ENCODE results near the gene EXOSC7. TPM values are rescaled to one million over a fixed set of nuclear protein-coding genes. Genes with fewer than 3 reads are reported as not detected.

Gene EXOSC7
- polyA plus RNA-seq, 1 of the 3 experiments (the other 2 are of a cell fraction), result 83.5 TPM

DNA sequence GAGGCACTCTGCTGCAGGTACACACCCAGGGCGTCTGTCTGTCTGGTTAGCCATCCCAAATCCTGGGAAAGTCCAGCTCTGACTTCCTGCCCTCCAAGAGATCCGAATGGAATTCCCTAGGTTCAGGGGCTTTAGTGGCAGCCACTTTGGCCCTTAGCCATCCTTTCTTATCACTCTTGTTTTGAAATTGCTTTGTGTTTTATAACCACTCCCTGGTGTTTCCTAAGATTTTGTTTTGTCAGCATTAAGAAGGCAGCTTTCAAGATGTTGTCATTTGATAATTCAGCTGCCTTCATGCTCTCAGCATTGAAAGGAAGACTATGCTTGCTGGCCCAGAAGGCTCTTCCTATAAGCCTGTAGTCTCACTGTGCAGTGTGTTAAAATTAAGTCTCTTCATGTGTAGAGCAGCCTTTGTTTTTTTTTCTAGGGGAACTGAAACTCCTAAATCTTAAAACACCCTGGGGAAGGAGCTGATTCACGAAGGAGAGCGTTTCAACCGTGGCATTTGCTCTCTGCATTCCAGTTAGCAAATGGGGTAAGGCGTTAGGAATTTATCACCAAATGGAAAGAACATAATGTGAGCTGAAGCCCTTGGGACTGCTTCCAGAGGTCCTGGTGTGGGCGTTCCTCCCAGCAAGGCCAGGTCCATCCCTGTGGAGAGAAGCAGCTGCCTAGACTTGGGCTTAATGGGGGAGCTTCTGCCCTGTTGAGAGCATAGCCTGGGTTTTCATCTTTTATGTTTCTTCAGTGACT lies 35.9 kb downstream of the EXOSC7 start (continued):
- no peak for TF ChIP-seq MXI1 (IDR thresholded peaks at IDR 0.05; ENCODE audit: low read depth, low read length)
- peak; percentile 30; the same call in 1 of the 2 replicates for TF ChIP-seq YY1 (IDR thresholded peaks at IDR 0.05; ENCODE audit: low read depth)

GRCh38 chr3:45012577-45012976 lies 36.5 kb downstream of the EXOSC7 start:
- TF ChIP-seq TEAD4 (IDR thresholded peaks at IDR 0.05; ENCODE audit: borderline replicate concordance, insufficient read depth) (no peak), RAD21 (IDR thresholded peaks at IDR 0.05; ENCODE audit: low read length) (no peak), CTCF (IDR thresholded peaks at IDR 0.05) (no peak), ELF1 (IDR thresholded peaks at IDR 0.05) (no peak), GATA2 (CRISPR knock-in tag; IDR thresholded peaks at IDR 0.05) (no peak), NRF1 (IDR thresholded peaks at IDR 0.05; ENCODE audit: low read depth, low read length) (no peak), FOXJ3 (CRISPR knock-in tag; IDR thresholded peaks at IDR 0.05) (no peak), POLR2AphosphoS5 (IDR thresholded peaks at IDR 0.05; ENCODE audit: low read depth, low read length) (no peak), GABPA (IDR thresholded peaks at IDR 0.05; ENCODE audit: low read depth) (no peak), FOXM1 (IDR thresholded peaks at IDR 0.05; ENCODE audit: low read depth) (no peak), SMC3 (IDR thresholded peaks at IDR 0.05; ENCODE audit: low read depth, low read length) (no peak), MXI1 (IDR thresholded peaks at IDR 0.05; ENCODE audit: low read depth, low read length) (no peak), CHD2 (IDR thresholded peaks at IDR 0.05; ENCODE audit: low read length, partially characterized antibody) (no peak), ZBTB33 (IDR thresholded peaks at IDR 0.05; ENCODE audit: borderline replicate concordance, low read depth) (no peak), YY1 (IDR thresholded peaks at IDR 0.05; ENCODE audit: low read depth) (no peak), EP300 (IDR thresholded peaks at IDR 0.05; ENCODE audit: borderline replicate concordance in 1 of 2, low read depth in 1 of 2, low read length in 1 of 2) (no peak), MEF2A (IDR thresholded peaks at IDR 0.05; ENCODE audit: borderline replicate concordance, low read depth) (no peak), TAF1 (IDR thresholded peaks at IDR 0.05; ENCODE audit: borderline replicate concordance, low read depth, low read length) (no peak)
- TF ChIP-seq, protein P1, sequence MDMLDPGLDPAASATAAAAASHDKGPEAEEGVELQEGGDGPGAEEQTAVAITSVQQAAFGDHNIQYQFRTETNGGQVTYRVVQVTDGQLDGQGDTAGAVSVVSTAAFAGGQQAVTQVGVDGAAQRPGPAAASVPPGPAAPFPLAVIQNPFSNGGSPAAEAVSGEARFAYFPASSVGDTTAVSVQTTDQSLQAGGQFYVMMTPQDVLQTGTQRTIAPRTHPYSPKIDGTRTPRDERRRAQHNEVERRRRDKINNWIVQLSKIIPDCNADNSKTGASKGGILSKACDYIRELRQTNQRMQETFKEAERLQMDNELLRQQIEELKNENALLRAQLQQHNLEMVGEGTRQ (IDR thresholded peaks at IDR 0.05; ENCODE audit: borderline replicate concordance, low read depth, low read length), result no peak
- TF ChIP-seq, protein P2, sequence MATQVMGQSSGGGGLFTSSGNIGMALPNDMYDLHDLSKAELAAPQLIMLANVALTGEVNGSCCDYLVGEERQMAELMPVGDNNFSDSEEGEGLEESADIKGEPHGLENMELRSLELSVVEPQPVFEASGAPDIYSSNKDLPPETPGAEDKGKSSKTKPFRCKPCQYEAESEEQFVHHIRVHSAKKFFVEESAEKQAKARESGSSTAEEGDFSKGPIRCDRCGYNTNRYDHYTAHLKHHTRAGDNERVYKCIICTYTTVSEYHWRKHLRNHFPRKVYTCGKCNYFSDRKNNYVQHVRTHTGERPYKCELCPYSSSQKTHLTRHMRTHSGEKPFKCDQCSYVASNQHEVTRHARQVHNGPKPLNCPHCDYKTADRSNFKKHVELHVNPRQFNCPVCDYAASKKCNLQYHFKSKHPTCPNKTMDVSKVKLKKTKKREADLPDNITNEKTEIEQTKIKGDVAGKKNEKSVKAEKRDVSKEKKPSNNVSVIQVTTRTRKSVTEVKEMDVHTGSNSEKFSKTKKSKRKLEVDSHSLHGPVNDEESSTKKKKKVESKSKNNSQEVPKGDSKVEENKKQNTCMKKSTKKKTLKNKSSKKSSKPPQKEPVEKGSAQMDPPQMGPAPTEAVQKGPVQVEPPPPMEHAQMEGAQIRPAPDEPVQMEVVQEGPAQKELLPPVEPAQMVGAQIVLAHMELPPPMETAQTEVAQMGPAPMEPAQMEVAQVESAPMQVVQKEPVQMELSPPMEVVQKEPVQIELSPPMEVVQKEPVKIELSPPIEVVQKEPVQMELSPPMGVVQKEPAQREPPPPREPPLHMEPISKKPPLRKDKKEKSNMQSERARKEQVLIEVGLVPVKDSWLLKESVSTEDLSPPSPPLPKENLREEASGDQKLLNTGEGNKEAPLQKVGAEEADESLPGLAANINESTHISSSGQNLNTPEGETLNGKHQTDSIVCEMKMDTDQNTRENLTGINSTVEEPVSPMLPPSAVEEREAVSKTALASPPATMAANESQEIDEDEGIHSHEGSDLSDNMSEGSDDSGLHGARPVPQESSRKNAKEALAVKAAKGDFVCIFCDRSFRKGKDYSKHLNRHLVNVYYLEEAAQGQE (IDR thresholded peaks at IDR 0.05; ENCODE audit: low read depth, low read length), result no peak
- Histone ChIP-seq H4K20me1 (ENCODE audit: insufficient read depth) (no peaks in the 10 kb centered on the region), H3K27me3 (ENCODE audit: insufficient read depth) (no peaks in the 10 kb centered on the region), H3K4me3 (ENCODE audit: low read depth in 2 of 2, low read length in 1 of 2) (no peak overlapping the region; a peak in 1 of 4 replicates), H3K9ac (peak overlapping the region; percentile 65; the same call in 1 of the 2 replicates), H3K36me3 (replicated peaks in 1 of 2; ENCODE audit: control insufficient read depth in 1 of 2, insufficient read depth in 2 of 2, low read length in 1 of 2) (peaks cover 2 to 12% of the 10 kb centered on the region in 2 experiments), H3K4me2 (peak overlapping the region; percentile 66), H3F3A (replicated peaks; ENCODE audit: insufficient read depth) (peaks cover 26% of the 10 kb centered on the region), H3K9me2 (no peaks in the 10 kb centered on the region), H3K79me2 (ENCODE audit: insufficient read depth) (no peaks in the 10 kb centered on the region), H3K4me1 (ENCODE audit: control insufficient read depth in 1 of 2, insufficient read depth in 2 of 2, low read depth in 1 of 2, low read length in 1 of 2) (peaks cover 25 to 28% of the 10 kb centered on the region in 2 experiments), H3K27ac (ENCODE audit: low read depth in 2 of 2, low read length in 1 of 2) (peak overlapping the region; percentile 39 to 87; a peak in 3 of 4 replicates), H3K9me3 (no peaks in the 10 kb centered on the region), H2AFZ (ENCODE audit: low read depth) (no peak overlapping the region)
- ChIA-PET POLR2A (no interaction called here), CTCF (interaction anchor here (0.8 to 0.9 kb wide), 2 partner anchors 28 to 648 kb away, joined by 3 to 4 read pairs; no protein-coding TSS in a partner anchor)
- DNase-seq, result no peak
- WGBS (ENCODE audit: low lambda C conversion rate), result 97% methylated on average over 4 of the region's 4 CpGs
